HG02981 (cell line): ENCODE results near the gene JUND.
"Not testable (repeated sequence)": the region's sequence is repeated elsewhere in the genome, so short reads cannot be mapped to it uniquely, and the experiment has no call there.

Experiments used
- ATAC-seq: cut with Tn5 transposase; IDR thresholded peaks from one replicate; pipeline ENCODE4 v1.9.1; 2021; ENCODE audit warnings: mild to moderate bottlenecking, moderate library complexity; ENCODE audit not compliant: unreplicated experiment

Gene JUND

DNA sequence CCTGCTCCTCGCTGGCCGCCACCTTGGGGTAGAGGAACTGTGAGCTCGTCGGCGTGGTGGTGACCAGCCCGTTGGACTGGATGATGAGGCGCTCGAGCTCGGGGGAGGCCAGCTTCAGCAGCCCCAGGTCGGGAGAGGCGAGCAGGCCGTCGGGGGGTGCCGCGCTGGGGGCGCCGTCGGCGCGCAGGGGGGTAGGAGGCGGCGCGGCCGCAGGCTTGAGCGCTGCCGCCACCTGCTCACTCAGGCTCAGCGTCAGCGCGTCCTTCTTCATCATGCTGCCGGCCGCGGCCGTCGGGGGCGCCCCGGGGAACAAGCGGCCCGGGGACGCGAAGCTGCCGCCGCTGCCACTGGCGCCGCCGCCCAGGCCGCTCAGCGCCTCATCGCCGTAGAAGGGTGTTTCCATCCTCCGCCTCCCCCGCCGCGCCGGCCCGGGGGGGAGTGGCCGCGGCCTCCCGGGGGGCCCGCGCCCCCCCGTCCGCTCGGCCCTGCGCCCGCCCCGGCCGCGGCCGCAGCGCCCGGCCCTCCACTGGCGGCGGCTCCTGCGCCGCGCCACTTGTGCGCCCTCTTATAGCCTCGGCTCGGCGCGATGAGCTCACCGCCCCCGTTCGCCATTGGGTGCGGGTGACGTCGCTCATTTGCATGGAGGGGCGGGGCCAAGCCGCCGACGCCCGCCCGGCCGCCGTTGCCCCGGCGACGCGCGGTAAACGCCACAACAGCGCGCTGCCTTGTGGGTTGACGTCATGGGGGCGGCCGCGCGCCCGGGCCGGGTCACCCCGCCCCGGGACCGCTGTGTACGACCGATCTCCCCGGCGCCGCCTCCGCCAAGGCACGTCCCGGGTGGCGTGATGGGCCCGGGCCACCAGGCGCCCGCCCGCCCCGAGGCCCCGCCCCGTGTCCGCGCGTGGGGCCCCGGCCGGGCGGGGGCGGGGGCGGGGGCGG, at the start of gene JUND:
Gene JUND, minus strand, starts transcription at position 541 of the 939 bp plus-strand sequence. Its CDS starts 138 bp downstream, at position 403.
- ATAC-seq = peak; percentile 61

DNA sequence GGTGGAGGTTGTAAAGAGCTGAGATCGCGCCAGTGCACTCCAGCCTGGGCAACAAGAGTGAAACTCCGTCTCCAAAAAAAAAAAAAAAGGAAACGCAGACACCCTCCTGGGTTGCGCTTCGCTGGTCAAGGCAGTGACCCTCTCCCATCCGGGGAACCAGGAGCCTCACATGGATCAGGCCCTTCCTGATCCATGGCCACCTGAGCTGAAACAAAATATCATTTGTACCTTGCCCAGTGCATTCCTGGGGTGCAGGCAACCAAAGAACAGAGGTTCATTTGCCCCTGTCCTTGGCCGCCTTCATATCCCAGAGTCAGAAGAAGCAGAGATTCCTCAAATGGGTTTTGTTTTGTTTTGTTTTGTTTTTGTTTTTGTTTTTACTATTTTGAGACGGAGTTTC, 49.4 kb upstream of the JUND start:
- ATAC-seq = no peak

DNA sequence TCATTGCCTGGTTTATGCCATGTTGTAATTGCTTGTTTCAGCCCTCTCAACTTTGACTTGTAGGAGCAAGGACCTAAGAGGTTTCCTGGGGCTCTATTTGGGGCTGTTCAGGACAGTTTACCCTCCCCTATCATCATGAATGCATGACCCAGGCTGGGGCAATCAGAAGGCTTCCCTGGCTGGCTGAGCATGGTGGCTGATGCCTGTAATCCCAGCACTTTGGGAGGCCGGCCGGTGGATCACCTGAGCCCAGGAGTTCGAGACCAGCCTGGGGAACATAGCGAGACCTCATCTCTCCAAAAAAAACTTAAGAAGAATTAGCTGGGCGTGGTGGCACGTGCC, 47.6 kb upstream of the JUND start:
- ATAC-seq = no peak

DNA sequence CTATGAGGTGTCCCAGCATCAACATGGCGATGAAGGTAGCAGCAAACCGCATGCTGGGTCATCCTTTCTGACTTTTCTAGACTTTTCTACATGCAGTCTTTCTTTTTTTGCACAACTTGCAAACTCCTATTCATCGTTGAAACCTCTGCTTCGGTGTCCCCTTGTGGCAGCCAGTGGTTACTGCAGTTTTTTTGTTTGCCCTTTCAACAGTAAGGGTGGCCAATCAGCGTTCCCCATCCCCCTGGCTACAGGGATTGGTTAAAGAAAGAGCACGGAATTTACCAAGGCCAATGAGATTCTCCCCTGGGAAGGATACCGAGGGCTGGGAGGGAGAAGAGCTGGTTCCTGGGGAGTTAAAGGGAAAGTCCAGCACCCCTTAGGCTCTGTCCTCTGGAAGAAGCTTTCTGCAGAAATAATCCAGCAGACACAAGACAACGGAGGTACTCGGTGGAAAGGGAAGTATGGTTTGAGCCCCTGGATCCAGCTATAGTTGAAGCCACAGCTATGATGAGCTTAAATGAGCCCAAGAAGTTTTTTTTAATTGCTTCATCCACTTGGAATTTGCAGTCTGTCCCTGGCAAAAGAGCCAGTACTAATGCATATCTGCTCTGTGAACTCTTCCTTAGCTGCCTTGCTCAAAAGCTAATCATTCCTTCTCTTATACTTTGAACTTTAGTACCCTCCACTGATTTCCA, 47.1 kb upstream of the JUND start:
- peak; percentile 93 for ATAC-seq

DNA sequence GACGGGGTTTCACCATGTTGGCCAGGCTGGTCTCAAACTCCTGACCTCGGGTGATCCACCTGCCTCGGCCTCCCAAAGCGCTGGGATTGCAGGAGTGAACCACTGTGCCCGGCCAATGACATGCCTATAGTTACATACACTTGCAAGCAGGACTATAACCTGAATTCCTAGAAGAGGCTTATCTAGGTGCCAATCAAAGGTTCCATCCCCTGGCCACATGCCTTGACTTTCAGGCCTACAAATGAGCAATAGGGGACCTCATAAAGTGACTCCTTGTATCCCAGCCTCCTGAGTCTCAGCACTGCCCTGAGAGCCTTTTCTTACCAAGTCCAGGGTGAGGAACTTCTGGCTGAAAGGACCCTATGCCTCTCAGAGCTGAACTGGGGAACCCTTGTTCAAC, 45.4 kb upstream of the JUND start:
- ATAC-seq = no peak

DNA sequence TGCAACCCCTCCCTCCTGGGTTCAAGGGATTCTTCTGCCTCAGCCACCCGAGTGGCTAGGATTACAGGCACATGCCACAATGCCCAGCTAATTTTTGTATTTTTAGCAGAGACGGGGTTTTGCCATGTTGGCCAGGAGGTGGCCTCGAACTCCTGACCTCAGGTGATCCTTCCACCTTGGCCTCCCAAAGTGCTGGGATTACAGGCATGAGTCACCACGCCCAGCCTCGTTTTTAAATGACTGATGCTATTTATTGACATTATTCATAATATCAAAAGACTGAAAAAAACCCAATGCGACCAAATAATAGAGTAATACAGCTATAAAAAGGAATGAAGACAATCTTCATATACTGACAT, 42.9 kb upstream of the JUND start:
- ATAC-seq = not testable (repeated sequence)

DNA sequence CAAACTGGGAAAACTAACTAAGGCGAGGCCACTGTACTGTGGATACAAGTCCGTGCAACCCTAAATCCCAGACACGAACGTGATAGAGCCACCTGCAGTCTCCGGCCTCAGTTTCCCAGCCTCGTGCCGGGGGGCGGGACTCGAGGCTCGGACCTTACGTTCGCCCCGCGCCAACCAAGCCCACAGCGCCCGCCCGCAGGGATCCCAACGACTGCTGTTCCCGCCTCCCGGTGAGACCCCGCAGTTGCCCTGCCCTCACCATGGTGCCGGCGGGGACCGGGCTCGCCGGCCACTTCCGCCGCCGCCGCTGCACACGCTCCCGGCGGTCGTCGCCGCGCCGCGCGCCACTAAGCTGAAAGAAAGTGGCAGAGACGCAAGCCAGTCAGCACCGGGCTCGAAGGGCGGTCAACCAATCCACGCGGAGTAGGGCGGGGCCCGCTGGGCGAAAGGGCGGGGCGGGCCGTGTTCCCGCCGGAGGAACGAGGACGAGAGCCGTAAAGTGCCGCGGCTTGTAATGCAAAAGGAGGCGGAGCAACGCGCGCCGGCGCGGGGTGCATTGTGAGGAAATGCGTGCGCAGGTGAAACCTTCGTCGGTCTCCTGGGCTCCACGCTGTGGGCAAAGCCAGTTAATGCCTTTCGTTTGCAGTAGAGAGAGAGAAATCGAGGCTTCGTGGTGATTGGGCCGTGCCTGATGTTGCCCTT, 41.5 kb upstream of the JUND start, which contains the start of gene LSM4:
Gene LSM4, minus strand, starts transcription at position 318 of the 702 bp plus-strand sequence. Its CDS starts 56 bp downstream, at position 262.
- ATAC-seq = peak; percentile 91

DNA sequence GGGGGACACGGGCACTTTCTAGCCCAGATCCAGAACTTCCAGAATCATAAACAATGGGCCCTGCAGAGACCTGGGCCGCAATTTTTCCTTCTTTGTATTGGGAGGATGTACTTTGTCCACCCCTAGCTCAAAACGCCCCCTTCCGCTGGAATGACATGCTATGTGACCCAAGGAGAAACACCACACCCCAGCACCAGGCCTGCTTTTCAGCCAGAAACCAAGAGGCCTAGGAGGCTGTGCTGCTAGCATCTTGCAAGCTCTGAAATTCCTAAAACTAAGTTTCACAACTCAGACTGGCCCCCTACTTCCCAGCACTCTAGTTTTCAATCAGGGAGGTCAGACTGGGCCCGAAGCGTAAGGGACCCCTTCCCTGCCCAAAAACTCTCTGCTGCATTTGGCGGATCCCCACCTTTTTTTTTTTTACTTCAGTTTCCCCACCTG, 40.9 kb upstream of the JUND start:
- no peak for ATAC-seq

DNA sequence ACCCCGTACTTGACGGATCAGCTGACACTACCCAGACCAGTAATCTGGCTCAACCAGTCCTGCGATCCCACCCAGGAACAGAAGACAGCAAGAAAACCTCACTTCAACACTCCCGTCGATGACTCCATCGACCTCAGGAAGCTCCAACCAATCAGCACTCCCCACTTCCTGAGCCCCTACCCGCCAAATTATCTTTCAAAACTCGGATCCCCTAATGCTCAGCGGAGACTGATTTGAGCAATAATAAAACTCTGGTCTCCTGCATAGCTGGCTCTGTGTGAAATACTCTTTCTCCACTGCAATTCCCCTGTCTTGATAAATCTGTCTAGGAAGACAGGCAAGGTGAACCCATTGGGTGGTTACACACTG, 40.3 kb upstream of the JUND start:
- no peak for ATAC-seq

DNA sequence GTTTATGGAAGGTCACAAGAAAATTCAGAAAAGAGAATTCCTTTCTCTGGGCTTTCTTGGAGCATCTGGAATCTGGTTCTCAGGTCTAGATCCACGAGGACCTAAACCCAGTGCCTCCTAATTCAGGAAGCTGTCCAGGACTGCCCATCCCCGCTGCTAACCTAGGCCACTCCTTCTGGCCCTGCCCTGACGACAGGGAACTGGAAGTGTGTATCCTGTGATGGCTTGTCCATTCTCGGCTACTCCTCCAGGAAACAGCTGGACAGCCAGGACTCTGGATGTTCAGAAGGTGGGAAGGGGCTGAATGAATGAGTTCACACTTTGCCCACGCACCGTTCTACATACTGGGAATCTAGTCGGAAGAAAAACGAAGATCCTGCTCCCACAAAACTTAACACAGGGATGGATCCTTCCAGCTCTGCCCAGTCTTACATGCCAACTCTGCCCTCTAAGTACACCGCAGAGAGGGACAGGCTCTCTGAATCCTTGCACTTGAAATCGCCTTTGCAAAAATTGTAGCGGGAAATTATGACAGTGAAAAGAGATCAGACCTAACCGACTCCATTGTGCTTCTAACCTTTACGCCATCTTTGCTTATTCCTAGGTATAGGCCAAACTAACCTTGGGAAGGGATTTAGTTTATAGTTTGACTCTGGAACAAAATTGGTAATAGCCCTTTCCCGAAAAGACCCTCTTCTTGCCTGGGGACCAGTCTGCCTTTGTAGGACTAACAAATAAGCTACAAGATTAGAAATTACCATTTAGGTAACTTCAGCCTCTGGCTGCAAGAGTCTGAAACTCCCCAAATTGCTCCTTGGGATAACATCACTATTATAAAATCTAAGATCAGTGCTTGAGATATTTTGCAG, 39.7 kb upstream of the JUND start:
- no peak for ATAC-seq

DNA sequence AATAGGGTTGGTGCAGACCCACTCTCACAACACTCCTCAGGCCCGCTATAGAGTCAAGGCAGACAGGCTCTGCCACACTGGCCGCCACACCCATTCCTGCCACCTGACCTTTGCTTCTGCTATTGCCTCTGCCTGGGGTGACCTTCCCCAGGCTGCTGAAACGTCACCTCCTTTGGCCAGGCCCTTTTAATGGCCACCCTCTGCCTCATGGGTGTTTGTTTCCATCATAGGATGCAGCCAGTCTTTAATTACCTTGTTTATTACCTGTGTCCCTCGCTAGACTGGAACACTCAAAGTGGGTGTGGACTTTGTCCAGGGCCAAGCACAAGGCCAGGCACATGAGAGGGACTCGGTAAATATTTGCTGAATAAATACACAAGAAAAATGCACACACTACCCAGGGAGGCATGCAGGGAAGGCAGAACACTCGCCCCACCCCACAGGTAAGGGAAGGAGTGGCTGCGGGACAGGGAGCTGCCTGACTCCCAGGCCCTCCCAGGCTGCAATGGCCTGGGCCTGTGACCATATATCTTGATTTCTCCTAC, 38.2 kb upstream of the JUND start:
- ATAC-seq = no peak

DNA sequence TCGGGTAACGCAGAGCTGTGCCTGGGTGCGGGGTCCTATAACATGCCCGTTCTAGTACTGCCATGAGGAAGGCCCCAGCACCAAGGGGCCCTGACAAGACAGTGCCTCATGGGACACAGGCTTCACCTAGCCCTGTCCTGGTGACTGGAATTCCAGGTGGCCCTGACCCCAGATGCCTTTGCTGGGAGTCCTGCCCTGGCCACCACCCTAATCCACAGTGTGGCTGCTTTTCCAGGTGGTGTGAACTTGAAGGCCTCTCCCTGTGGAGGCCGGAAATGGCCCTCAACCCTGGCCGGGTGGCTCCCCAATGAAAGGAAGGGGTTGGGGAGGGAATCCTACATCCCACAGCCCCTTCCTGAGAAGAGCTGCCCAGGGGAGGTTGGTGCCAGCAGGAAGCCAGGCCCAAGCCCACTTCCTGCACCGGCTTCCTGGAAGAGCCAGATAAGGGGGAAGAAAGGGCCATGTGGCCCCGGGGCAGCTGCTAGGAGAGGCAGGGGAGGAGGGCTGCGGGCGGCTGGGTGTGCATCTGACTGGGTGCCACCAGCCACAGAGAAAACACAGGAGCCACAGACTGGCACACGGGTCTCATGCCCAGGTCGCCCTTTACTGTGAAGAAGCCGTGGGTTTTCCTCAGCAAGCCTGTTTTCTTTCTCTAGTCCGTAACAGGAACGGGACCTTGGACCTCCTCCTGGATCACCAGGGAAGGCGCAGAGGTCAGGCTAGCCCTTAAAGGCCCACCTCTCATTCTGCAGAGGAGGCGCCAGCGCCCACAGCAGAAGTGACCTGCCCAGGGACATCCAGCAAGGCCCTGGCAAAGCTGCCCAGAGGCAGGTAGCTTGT, 36.8 kb upstream of the JUND start:
- no peak for ATAC-seq

DNA sequence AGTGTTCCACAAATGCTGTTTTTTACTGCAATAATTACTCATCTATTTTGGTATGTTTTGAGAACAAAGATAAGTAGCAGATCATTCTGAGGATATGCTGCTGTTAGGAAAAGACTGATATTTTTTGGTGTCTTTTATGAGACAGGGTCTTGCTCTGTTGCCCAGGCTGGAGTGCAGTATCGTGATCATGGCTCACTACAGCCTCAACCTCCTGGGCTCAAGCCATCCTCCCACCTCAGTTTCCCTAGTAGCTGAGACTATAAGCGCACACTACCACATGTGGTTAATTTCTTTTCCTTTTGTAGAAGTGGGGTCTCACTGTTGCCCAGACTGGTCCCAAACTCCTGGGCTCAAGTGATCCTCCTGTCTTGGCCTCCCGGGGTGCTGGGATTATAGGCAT, 32.0 kb upstream of the JUND start:
- ATAC-seq = no peak

DNA sequence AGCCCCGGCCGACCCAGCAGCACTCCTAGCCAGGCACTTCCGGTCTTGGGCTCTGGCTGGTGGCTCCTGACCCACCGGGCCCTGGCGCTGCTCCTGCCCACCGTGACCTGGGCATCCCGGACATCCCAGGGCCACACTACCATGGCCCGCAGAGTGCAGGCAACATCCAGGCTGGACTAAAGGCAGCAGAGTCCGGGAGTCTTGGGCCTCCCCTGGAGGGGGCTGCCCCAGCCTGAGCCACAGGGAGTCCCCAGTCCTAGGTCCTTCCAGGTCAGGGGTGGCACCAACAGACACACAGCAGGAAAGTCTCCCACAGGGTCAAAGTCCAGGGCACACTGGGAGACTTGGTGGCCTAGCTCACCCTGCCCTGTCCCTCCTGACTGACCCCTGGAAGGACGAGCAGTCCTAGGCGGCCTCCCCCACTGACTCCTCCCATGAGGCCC, 30.7 kb upstream of the JUND start:
- ATAC-seq = no peak

DNA sequence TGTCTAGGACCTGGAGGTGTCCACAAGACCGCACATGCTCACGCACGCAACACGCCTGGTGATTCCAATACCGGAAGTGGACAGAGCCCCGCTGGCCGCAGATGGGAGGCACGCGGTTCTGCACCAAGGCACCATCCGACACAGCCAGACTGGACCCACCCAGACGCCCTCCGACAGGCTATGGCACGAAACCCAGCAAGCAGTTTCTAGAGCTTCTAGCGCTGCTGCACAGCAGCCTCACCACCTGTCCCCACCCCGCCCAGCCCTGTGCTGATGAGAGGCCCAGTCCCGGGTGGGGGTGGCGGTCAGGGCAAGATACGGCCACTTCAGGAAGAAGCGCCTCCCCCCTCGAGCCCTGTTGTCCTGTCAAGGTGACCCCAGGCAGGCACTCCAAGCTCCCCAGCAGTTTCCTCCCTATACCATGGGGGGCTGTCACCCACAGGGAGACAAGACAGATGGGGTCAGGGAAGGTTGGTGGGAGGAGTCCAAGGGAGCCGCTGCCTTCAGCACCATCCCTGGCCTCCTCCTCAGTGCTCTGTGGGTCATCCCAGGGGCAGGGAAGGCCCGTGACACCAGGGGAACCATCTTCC, 30.2 kb upstream of the JUND start:
- ATAC-seq = no peak

DNA sequence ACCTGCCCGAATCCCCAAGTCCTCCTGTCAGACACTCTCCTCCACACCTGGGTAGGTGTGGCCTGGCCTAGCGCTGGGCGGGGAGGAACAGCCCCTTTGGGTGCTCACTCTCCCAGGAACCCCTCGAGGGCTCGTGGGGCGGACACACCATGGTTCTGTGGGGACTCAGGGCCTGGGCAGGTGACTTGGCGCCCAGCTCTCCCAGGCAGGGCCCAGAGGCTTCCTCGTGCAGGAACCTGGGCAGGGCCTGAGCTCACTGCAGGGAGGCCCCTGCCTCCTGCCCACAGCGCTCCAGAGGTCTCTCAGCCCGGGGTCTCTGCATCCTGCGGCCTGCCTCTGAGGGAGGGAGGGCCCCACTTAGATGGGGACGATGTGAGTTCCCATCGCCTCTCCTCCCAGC, 29.5 kb upstream of the JUND start:
- ATAC-seq = no peak

DNA sequence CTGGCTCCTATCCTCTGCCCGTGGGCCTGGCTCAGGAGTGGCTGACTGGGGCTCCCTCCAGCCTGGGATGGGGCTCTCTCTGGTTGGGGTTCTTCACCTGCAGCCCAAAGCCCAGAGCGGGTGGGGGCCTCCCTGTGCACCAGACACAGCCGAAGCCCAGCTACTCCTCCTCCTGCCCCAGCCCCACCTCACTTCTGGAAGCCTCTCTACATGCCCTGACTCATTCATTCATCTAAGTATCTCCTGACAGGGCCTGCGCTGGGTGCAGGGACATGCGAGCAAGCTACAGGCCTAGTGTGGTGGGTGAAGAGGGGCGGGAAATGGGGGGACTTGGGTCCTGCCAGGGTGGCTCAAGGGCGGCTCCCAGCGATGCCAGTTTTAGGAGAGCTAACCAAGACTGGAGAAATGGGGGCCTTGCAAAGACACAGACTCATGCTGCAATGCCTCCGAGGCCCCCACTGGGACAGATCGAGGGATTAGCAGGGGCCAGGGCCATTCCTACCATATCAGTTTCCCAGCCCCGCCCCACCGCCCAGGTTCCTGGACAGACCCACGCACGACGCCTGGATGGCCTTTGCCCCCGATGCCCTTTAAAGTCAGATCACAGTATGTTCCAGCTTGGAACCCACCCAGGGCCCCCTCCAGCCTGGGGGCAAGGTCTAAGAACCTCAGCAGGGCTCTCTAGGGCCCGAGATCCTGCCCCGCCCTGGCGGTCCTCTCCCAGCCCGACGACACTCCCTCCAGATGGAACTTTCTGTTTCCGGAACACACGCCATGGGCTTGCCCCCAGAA, 28.9 kb upstream of the JUND start:
- no peak for ATAC-seq

DNA sequence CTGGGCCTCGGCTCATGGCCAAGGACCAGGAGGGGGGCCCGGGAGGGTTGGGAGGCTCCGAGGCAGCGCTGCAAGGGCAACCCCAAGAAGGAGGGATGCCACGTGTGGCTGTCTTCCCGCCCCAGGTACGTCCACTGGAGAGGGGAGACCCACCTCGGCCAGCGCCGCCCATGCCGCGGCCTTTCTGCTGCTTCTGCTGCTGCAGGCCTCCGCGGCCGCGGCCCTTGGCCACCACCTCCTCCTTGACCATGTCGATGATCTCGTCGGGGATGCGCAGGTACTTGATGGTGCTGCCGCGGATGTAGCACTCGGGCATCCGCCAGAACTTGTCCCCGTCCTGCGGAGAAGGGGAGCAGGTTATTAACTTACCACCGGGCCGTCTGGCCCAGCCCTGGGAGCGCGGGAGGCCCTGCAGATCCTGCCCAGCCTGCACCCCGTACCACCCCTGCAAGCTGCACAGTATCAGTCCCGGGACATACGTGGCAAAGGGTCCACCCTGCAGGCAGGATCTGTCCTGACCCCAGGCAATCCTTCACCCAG, 28.2 kb upstream of the JUND start:
- ATAC-seq = no peak
